OCI-LY3 (cell line): Measurements from ENCODE around the gene ACSF2.

Experiments used
- H2AFZ ChIP-seq: fragments of 200-600, 300-600 bp; shearing (Covaris generic); 2 replicates; pipeline ENCODE4 v1.6.0; 2014; ENCODE audit warnings: antibody characterized with exemption, low read depth, low read length
- H3K27ac ChIP-seq: fragments of 200-600, 300-600 bp; sonication (generic); 2 replicates; pipeline ENCODE4 v1.5.1; 2014; ENCODE audit warnings: mild to moderate bottlenecking, low read length, moderate library complexity, mixed read lengths
- H3K27me3 ChIP-seq: fragments of 200-600, 300-600 bp; sonication (generic); 2 replicates; pipeline ENCODE4 v1.6.1; 2014; ENCODE audit warnings: low read depth, low read length, mixed read lengths
- H3K36me3 ChIP-seq: fragments of 200-600, 300-600 bp; sonication (generic); replicated peaks from 2 replicates; pipeline ENCODE3; 2014; ENCODE audit warnings: low read depth, low read length, mixed read lengths
- H3K4me1 ChIP-seq: fragments of 300-600, 200-600 bp; sonication (generic); 2 replicates; pipeline ENCODE4 v1.6.1; 2014; ENCODE audit warnings: low read length, mixed read lengths
- H3K4me2 ChIP-seq: fragments of 200-600, 300-600 bp; sonication (generic); 2 replicates; pipeline ENCODE4 v1.6.1; 2014; ENCODE audit warnings: low read length, mixed read lengths
- H3K4me3 ChIP-seq: fragments of 300-600, 200-600 bp; sonication (generic); 2 replicates; pipeline ENCODE4 v1.5.1; 2014; ENCODE audit warnings: antibody characterized with exemption, mild to moderate bottlenecking, low read length, moderate library complexity
- H3K79me2 ChIP-seq: fragments of 300-600, 200-600 bp; shearing (Covaris generic); 2 replicates; pipeline ENCODE4 v1.6.1; 2014; ENCODE audit warnings: mild to moderate bottlenecking, low read length, mixed read lengths
- H3K9ac ChIP-seq: fragments of 300-600, 200-600 bp; shearing (Covaris generic); 2 replicates; pipeline ENCODE4 v1.6.0; 2014; ENCODE audit warnings: mild to moderate bottlenecking, low read length, moderate library complexity
- H3K9me3 ChIP-seq: fragments of 200-600, 300-600 bp; shearing (Covaris generic); 2 replicates; pipeline ENCODE4 v1.6.1; 2014; ENCODE audit warnings: low read length, mixed read lengths; ENCODE audit not compliant: insufficient read depth
- H4K20me1 ChIP-seq: fragments of 200-600, 300-600 bp; sonication (generic); 2 replicates; pipeline ENCODE4 v1.6.1; 2016; ENCODE audit warnings: low read length, mixed read lengths; ENCODE audit not compliant: insufficient read depth
- CTCF ChIP-seq: fragments of 200-600, 300-600 bp; sonication (generic); IDR thresholded peaks from 2 replicates; pipeline ENCODE4 v1.5.1; 2014; ENCODE audit warnings: antibody characterized with exemption, low read length, low read depth
- EZH2phosphoT487 ChIP-seq: fragments of 200-600 bp; shearing (Covaris generic); IDR thresholded peaks from 2 replicates; pipeline ENCODE4 v1.6.1; 2018; ENCODE audit warnings: antibody characterized with exemption, mixed run types, low read depth

Gene ACSF2

GRCh38 chr17:50388728-50389127, 37.3 kb upstream of the ACSF2 start:
- H3K4me3 ChIP-seq = no peak overlapping the region
- H3K4me1 ChIP-seq = peaks cover 18% of the 10 kb centered on the region
- H2AFZ ChIP-seq = no peak overlapping the region
- H3K9ac ChIP-seq = no peak overlapping the region
- H3K4me2 ChIP-seq = no peak overlapping the region
- peaks cover 17% of the 10 kb centered on the region; the same call in 1 of the 2 replicates for H3K79me2 ChIP-seq
- no peaks in the 10 kb centered on the region for H4K20me1 ChIP-seq
- no peaks in the 10 kb centered on the region for H3K9me3 ChIP-seq
- H3K27me3 ChIP-seq = no peaks in the 10 kb centered on the region
- H3K36me3 ChIP-seq = peaks cover 84% of the 10 kb centered on the region
- TF ChIP-seq CTCF (no peak), EZH2phosphoT487 (no peak)
- no peak overlapping the region for H3K27ac ChIP-seq

- no peak overlapping the region for H3K4me2 ChIP-seq
- H3K36me3 ChIP-seq = peaks cover 87% of the 10 kb centered on the region
- H3K9ac ChIP-seq = no peak overlapping the region
- no peak overlapping the region for H3K4me3 ChIP-seq
- TF ChIP-seq EZH2phosphoT487 (no peak), CTCF (no peak)
- H3K9me3 ChIP-seq = no peaks in the 10 kb centered on the region
- peaks cover 18% of the 10 kb centered on the region for H3K4me1 ChIP-seq
- H2AFZ ChIP-seq = no peak overlapping the region
- H4K20me1 ChIP-seq = no peaks in the 10 kb centered on the region
- H3K79me2 ChIP-seq = peaks cover 25% of the 10 kb centered on the region
- no peaks in the 10 kb centered on the region for H3K27me3 ChIP-seq
- H3K27ac ChIP-seq = no peak overlapping the region
Observed at GRCh38 chr17:50389534-50389933, 36.5 kb upstream of the ACSF2 start.

GRCh38 chr17:50392621-50393020, 33.4 kb upstream of the ACSF2 start:
- H4K20me1 ChIP-seq = peaks cover 13% of the 10 kb centered on the region; the same call in 1 of the 2 replicates
- H3K9me3 ChIP-seq = no peaks in the 10 kb centered on the region
- H3K4me3 ChIP-seq = no peak overlapping the region
- H3K4me2 ChIP-seq = no peak overlapping the region
- TF ChIP-seq CTCF (no peak), EZH2phosphoT487 (no peak)
- H3K79me2 ChIP-seq = peaks cover 56% of the 10 kb centered on the region
- no peak overlapping the region for H3K27ac ChIP-seq
- peaks cover 75% of the 10 kb centered on the region for H3K36me3 ChIP-seq
- no peak overlapping the region for H2AFZ ChIP-seq
- H3K27me3 ChIP-seq = no peaks in the 10 kb centered on the region
- no peak overlapping the region for H3K9ac ChIP-seq
- H3K4me1 ChIP-seq = peaks cover 30% of the 10 kb centered on the region

- Histone ChIP-seq H3K27ac (no peak overlapping the region), H3K4me3 (no peak overlapping the region), H2AFZ (no peak overlapping the region), H3K9ac (no peak overlapping the region), H3K36me3 (peaks cover 65% of the 10 kb centered on the region), H3K79me2 (peaks cover 56% of the 10 kb centered on the region), H3K4me2 (no peak overlapping the region), H3K4me1 (peaks cover 34% of the 10 kb centered on the region), H3K9me3 (no peaks in the 10 kb centered on the region), H3K27me3 (no peaks in the 10 kb centered on the region), H4K20me1 (peaks cover 13% of the 10 kb centered on the region; the same call in 1 of the 2 replicates)
- TF ChIP-seq EZH2phosphoT487 (no peak), CTCF (no peak)
Observed at GRCh38 chr17:50393700-50394099, 32.3 kb upstream of the ACSF2 start.
